ENCODE results near the gene GEMIN4. TPM values are rescaled to one million over a fixed set of nuclear protein-coding genes. Genes with fewer than 3 reads are reported as not detected.

GEMIN4 gene
- total RNA-seq, 4 donors from 2014 or later: 9.9 to 29.0 (median 15.9) TPM

DNA sequence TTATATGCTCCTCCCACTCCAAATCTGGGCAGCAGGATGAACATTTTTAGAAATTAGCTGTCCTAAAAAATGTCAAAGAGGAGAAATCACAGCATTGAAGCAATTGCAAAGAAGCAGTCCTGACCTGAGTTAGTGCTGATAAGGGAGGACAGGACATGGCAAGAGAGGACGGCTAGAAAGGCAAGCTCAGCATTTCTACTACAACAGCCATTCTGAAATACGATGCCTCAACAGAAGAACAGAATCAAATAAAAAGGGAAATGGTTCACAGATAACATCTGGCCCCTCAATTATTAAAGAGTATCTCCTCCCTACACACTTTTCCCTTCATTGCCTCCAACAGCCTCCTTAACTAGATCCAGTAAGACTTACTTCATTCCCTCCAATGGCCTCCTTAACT, 55.7 kb downstream of the GEMIN4 start:
- Histone ChIP-seq H3K4me3 (no peak overlapping the region), H3K4me1 (peaks cover 0 to 12% (median 0%) of the 10 kb centered on the region in 4 donors), H3K9me3 (no peaks in the 10 kb centered on the region), H3K27ac (no peak overlapping the region), H3K36me3 (peaks cover 0 to 67% (median 13%) of the 10 kb centered on the region in 3 donors), H3K27me3 (no peaks in the 10 kb centered on the region)
- WGBS, 2 donors: 53 to 69% methylated on average over 2 of the region's 2 CpGs
- TF ChIP-seq POLR2A (IDR thresholded peaks at IDR 0.05) (no peak), EP300 (IDR thresholded peaks at IDR 0.05) (no peak), CTCF (IDR thresholded peaks at IDR 0.05) (no peak)
- DNase-seq (ENCODE audit: low spot score in 2 of 2): no peak

Other genes with a start within 250 kb of the GEMIN4 start
- gene VPS53, start 37.4 kb downstream of the GEMIN4 start, total RNA-seq: 10 to 100 TPM; 24.1 to 47.0 (median 32.8) TPM
- gene TLCD3A, start 19.7 kb downstream of the GEMIN4 start, total RNA-seq: 1 to 10 TPM; 3.9 to 6.3 (median 5.8) TPM
- 10 to 100 TPM; 28.6 to 53.7 (median 37.0) TPM for gene GLOD4, start 30.0 kb upstream of the GEMIN4 start, total RNA-seq
- 10 to 100 TPM; 18.6 to 29.1 (median 24.8) TPM for gene MRM3, start 30.1 kb upstream of the GEMIN4 start, total RNA-seq
- 10 to 100 TPM in 3 of 4 donors, 1 to 10 TPM in 1; 6.6 to 28.4 (median 14.7) TPM for gene NXN, start 227.5 kb upstream of the GEMIN4 start, total RNA-seq
- gene TIMM22, start 244.9 kb upstream of the GEMIN4 start, total RNA-seq: 10 to 100 TPM; 11.1 to 18.4 (median 14.7) TPM